ENCODE measurements around the gene NAP1L5. TPM values are rescaled to one million over a fixed set of nuclear protein-coding genes. Genes with fewer than 3 reads are reported as not detected.

Gene NAP1L5
- total and polyA plus RNA-seq, 2 experiments from 2014 or later, result 2.0 to 2.4 TPM

- H3F3A ChIP-seq (replicated peaks; ENCODE audit: low read depth), result no peaks in the 10 kb centered on the region
- no peaks in the 10 kb centered on the region for H3K9me2 ChIP-seq (ENCODE audit: insufficient read depth)
- Mint-ChIP-seq H3K4me1 (peaks cover 15% of the 10 kb centered on the region), H3K27me3 (ENCODE audit: insufficient read depth, low read depth, poor library complexity) (no peaks in the 10 kb centered on the region), H3K4me3 (no peak overlapping the region), H3K9me3 (no peaks in the 10 kb centered on the region), H3K27ac (no peak overlapping the region), H3K36me3 (ENCODE audit: low read depth) (no peaks in the 10 kb centered on the region)
- no peak overlapping the region for H2AFZ ChIP-seq
- ATAC-seq (no peak), DNase-seq (ENCODE audit: low spot score) (no peak)
- no peaks in the 10 kb centered on the region for H3K36me3 ChIP-seq (ENCODE audit: insufficient read depth)
- no peak overlapping the region for H3K4me3 ChIP-seq
- no peak overlapping the region for H3K4me2 ChIP-seq
- H3K27ac ChIP-seq (ENCODE audit: low read depth), result no peak overlapping the region
- no peaks in the 10 kb centered on the region for H3K4me1 ChIP-seq (ENCODE audit: insufficient read depth)
- TF ChIP-seq EZH2 (IDR thresholded peaks at IDR 0.05; ENCODE audit: low read depth, unreplicated experiment), result no peak
- no peak for TF ChIP-seq ETS1 (IDR thresholded peaks at IDR 0.05)
- TF ChIP-seq POLR2AphosphoS5 (IDR thresholded peaks at IDR 0.05; ENCODE audit: low read depth), result no peak
- TF ChIP-seq CTCF (conservative IDR thresholded peaks at IDR 0.05; ENCODE audit: low read depth in 2 of 2), result no peak
- no peak for TF ChIP-seq STAT1 (IDR thresholded peaks at IDR 0.05; ENCODE audit: unreplicated experiment)
- TF ChIP-seq JUNB (IDR thresholded peaks at IDR 0.05; ENCODE audit: unreplicated experiment), result no peak
- no peak for TF ChIP-seq CREB1 (CRISPR knock-in tag; IDR thresholded peaks at IDR 0.05; ENCODE audit: low read depth)
- no peak for TF ChIP-seq EZH2phosphoT487 (IDR thresholded peaks at IDR 0.05; ENCODE audit: unreplicated experiment)
- no peak for TF ChIP-seq ZNF331 (CRISPR knock-in tag; IDR thresholded peaks at IDR 0.05; ENCODE audit: low read depth)
- no peak for TF ChIP-seq ZNF114 (CRISPR knock-in tag; IDR thresholded peaks at IDR 0.05)
- TF ChIP-seq REST (IDR thresholded peaks at IDR 0.05; ENCODE audit: unreplicated experiment), result no peak
- no peak for TF ChIP-seq NANOG (IDR thresholded peaks at IDR 0.05; ENCODE audit: borderline replicate concordance)
- TF ChIP-seq ZNF462 (CRISPR knock-in tag; IDR thresholded peaks at IDR 0.05), result no peak
- H3K79me2 ChIP-seq (replicated peaks; ENCODE audit: insufficient read depth), result no peaks in the 10 kb centered on the region
- H3K27me3 ChIP-seq (ENCODE audit: insufficient read depth), result no peaks in the 10 kb centered on the region
- H4K20me1 ChIP-seq (replicated peaks; ENCODE audit: insufficient read depth), result no peaks in the 10 kb centered on the region
These were observed 37.0 kb downstream of the NAP1L5 start for GRCh38 chr4:88660446-88661294.

All from GM23338 (cell line).